ENCODE measurements around the gene HSP90AB1. TPM values are rescaled to one million over a fixed set of nuclear protein-coding genes. Genes with fewer than 3 reads are reported as not detected.

The HSP90AB1 gene
- total RNA-seq, 4 donors from 2014 or later: 356 to 729 (median 499) TPM

DNA sequence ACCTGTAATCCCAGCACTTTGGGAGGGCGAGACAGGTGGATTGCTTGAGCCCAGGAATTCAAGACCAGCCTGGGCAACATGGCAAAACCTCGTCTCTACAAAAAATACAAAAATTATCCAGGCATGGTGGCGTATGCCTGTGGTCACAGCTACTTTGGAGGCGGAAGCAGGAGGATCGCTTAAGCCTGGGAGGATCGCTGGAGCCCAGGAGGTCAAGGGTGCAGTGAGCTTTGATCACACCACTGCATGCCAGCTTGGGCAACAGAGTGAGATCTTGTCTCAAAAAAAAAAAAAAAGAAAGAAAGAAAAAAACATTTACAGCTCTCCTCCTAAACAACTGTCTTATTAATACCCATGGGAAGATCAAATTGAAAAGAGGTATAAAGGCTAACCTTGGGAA, 38.9 kb upstream of the HSP90AB1 start:
- H3K27ac ChIP-seq (replicated peaks in 1 of 4): no peak overlapping the region
- peaks cover 0 to 4% (median 2%) of the 10 kb centered on the region in 4 donors for H3K4me1 ChIP-seq
- intact Hi-C loops (cut with DNase I): no loop called here
- no peaks in the 10 kb centered on the region for H3K9me3 ChIP-seq
- H3K36me3 ChIP-seq: no peaks in the 10 kb centered on the region
- DNase-seq (ENCODE audit: extremely low spot score): no peak
- no peaks in the 10 kb centered on the region for H3K27me3 ChIP-seq
- no peak overlapping the region for H3K4me3 ChIP-seq
- no peak for TF ChIP-seq POLR2AphosphoS5 (IDR thresholded peaks at IDR 0.05)
- TF ChIP-seq EP300 (IDR thresholded peaks at IDR 0.05): no peak
- TF ChIP-seq POLR2A (IDR thresholded peaks at IDR 0.05; ENCODE audit: low read depth): no peak
- TF ChIP-seq CTCF (IDR thresholded peaks at IDR 0.05): no peak
- 89% methylated on average over 6 of the region's 6 CpGs for WGBS

GRCh38 chr6:44211284-44211683, 35.6 kb upstream of the HSP90AB1 start:
- Histone ChIP-seq H3K27ac (replicated peaks in 1 of 4) (no peak overlapping the region), H3K36me3 (no peaks in the 10 kb centered on the region), H3K27me3 (no peaks in the 10 kb centered on the region), H3K4me1 (peaks cover 0 to 5% (median 3%) of the 10 kb centered on the region in 4 donors), H3K4me3 (no peak overlapping the region), H3K9me3 (no peaks in the 10 kb centered on the region)
- WGBS: 86% methylated on average over 3 of the region's 3 CpGs
- intact Hi-C loops (cut with DNase I): no loop called here
- TF ChIP-seq POLR2A (IDR thresholded peaks at IDR 0.05; ENCODE audit: low read depth) (no peak), EP300 (IDR thresholded peaks at IDR 0.05) (no peak), POLR2AphosphoS5 (IDR thresholded peaks at IDR 0.05) (no peak), CTCF (IDR thresholded peaks at IDR 0.05) (no peak)
- DNase-seq (ENCODE audit: extremely low spot score): no peak

- Histone ChIP-seq H3K27me3 (no peaks in the 10 kb centered on the region), H3K9me3 (no peaks in the 10 kb centered on the region), H3K4me3 (no peak overlapping the region), H3K27ac (replicated peaks in 1 of 4) (no peak overlapping the region), H3K4me1 (peaks cover 26 to 34% (median 34%) of the 10 kb centered on the region in 4 donors), H3K36me3 (no peaks in the 10 kb centered on the region)
- no peak for DNase-seq (ENCODE audit: extremely low spot score)
- WGBS: over 99% methylated on average over 6 of the region's 6 CpGs
- intact Hi-C loops (cut with DNase I): no loop called here
- TF ChIP-seq EP300 (IDR thresholded peaks at IDR 0.05) (no peak), CTCF (IDR thresholded peaks at IDR 0.05) (no peak), POLR2AphosphoS5 (IDR thresholded peaks at IDR 0.05) (no peak), POLR2A (IDR thresholded peaks at IDR 0.05; ENCODE audit: low read depth) (no peak)
Measured at GRCh38 chr6:44214307-44214706, 32.6 kb upstream of the HSP90AB1 start.

GRCh38 chr6:44216677-44217331, 30.1 kb upstream of the HSP90AB1 start, which contains the start of gene MYMX:
TSS of gene MYMX (plus strand) at chr6:44216926. CDS start at chr6:44217472, 546 bp downstream.
- H3K4me1 ChIP-seq: peaks cover 43 to 59% (median 59%) of the 10 kb centered on the region in 4 donors
- H3K27me3 ChIP-seq: no peaks in the 10 kb centered on the region
- no peak for DNase-seq (ENCODE audit: extremely low spot score)
- no peaks in the 10 kb centered on the region for H3K36me3 ChIP-seq
- H3K27ac ChIP-seq (replicated peaks in 1 of 4): peak within 1 kb of the TSS; percentile 95 to 98 (median 96)
- 20% methylated on average over 5 of the region's 7 CpGs for WGBS
- no peak for TF ChIP-seq POLR2AphosphoS5 (IDR thresholded peaks at IDR 0.05)
- TF ChIP-seq POLR2A (IDR thresholded peaks at IDR 0.05; ENCODE audit: low read depth): no peak
- TF ChIP-seq EP300 (IDR thresholded peaks at IDR 0.05): no peak
- no peak for TF ChIP-seq CTCF (IDR thresholded peaks at IDR 0.05)
- no peak within 1 kb of the TSS for H3K4me3 ChIP-seq
- intact Hi-C loops (cut with DNase I): loop anchor here (5.0 kb wide), 1 partner anchor 40 kb away; no protein-coding TSS in a partner anchor
- H3K9me3 ChIP-seq: no peaks in the 10 kb centered on the region

Measured in esophagus muscularis mucosa (tissue), 4 donors.